Immature natural killer cell (primary cell): Measurements from ENCODE around the gene CCDC194. TPM values are rescaled to one million over a fixed set of nuclear protein-coding genes. Genes with fewer than 3 reads are reported as not detected.
A peak's percentile ranks its signal among the peaks of the same experiment; 100 is the strongest.
"Not testable (repeated sequence)": the region's sequence is repeated elsewhere in the genome, so short reads cannot be mapped to it uniquely, and the experiment has no call there.

Experiments used
- DNase-seq, 3 donors: peaks; one replicate each; pipeline ENCODE4 v3.0.0; 2022; ENCODE audit warnings: mixed read lengths in 1 of 3
- H3K27ac Mint-ChIP-seq, 6 donors: one replicate each; pipeline ENCODE4 v1.8.0; 2020; ENCODE audit warnings: mixed read lengths in 6 of 6, mild to moderate bottlenecking in 5 of 6, inconsistent platforms in 4 of 6, moderate library complexity in 3 of 6
- H3K27me3 Mint-ChIP-seq, 3 donors: one replicate each; pipeline ENCODE4 v1.8.0; 2020 to 2021; ENCODE audit warnings: low read depth in 3 of 3, mild to moderate bottlenecking in 3 of 3, mixed read lengths in 3 of 3, moderate library complexity in 3 of 3, inconsistent platforms in 1 of 3
- H3K36me3 Mint-ChIP-seq, 3 donors: one replicate each; pipeline ENCODE4 v1.8.0; 2020; ENCODE audit warnings: mixed read lengths in 3 of 3, inconsistent platforms in 2 of 3, mild to moderate bottlenecking in 2 of 3
- H3K4me1 Mint-ChIP-seq, 2 donors: one replicate each; pipeline ENCODE4 v1.8.0; 2020; ENCODE audit warnings: inconsistent platforms in 2 of 2, mild to moderate bottlenecking in 2 of 2, mixed read lengths in 2 of 2, moderate library complexity in 1 of 2
- H3K4me3 Mint-ChIP-seq, 5 donors: one replicate each; pipeline ENCODE4 v1.8.0; 2020; ENCODE audit warnings: mild to moderate bottlenecking in 5 of 5, mixed read lengths in 5 of 5, inconsistent platforms in 3 of 5, moderate library complexity in 3 of 5
- H3K9me3 Mint-ChIP-seq, 6 donors: one replicate each; pipeline ENCODE4 v1.8.0; 2020; ENCODE audit warnings: mild to moderate bottlenecking in 6 of 6, mixed read lengths in 6 of 6, inconsistent platforms in 4 of 6, moderate library complexity in 3 of 6
- polyA plus RNA-seq, 3 donors: library from polyadenylated mRNA; unstranded; fragments of 300-500 nt; fragmentation: Illumina TruSeq; gene quantifications; one replicate each; pipeline ENCODE4 v1.2.3, GENCODE V29; 2021

Gene CCDC194
- polyA plus RNA-seq, 3 donors from 2014 or later = 0.40 TPM; not detected in 2

- Mint-ChIP-seq H3K27me3 (peaks cover 0 to 12% (median 6%) of the 10 kb centered on the region in 3 donors), H3K4me1 (no peaks in the 10 kb centered on the region), H3K9me3 (peaks cover 0 to 1% (median 0%) of the 10 kb centered on the region in 6 donors), H3K4me3 (no peak within 1 kb of the TSS), H3K27ac (no peak within 1 kb of the TSS), H3K36me3 (no peaks in the 10 kb centered on the region)
- no peak for DNase-seq
These were observed 16.9 kb downstream of the CCDC194 start, which contains the start of gene PLVAP for GRCh38 chr19:17376935-17377600. PLVAP (minus strand) TSS chr19:17377342; CDS start chr19:17377288, 54 bp downstream.

- Mint-ChIP-seq H3K9me3 (no peaks in the 10 kb centered on the region), H3K4me3 (peak overlapping the region in 1 of 5 donors; percentile 19), H3K4me1 (peaks cover 0 to 5% of the 10 kb centered on the region in 2 donors), H3K27me3 (peaks cover 0 to 7% (median 4%) of the 10 kb centered on the region in 3 donors), H3K36me3 (no peaks in the 10 kb centered on the region), H3K27ac (peak overlapping the region in 2 of 6 donors; percentile 14 to 53)
- DNase-seq = no peak
These were observed 23.9 kb downstream of the CCDC194 start for GRCh38 chr19:17370026-17370587.

GRCh38 chr19:17365361-17365760, 28.6 kb downstream of the CCDC194 start:
- Mint-ChIP-seq H3K27ac (no peak overlapping the region), H3K4me3 (no peak overlapping the region), H3K27me3 (peaks cover 0 to 5% (median 4%) of the 10 kb centered on the region in 3 donors), H3K36me3 (no peaks in the 10 kb centered on the region), H3K4me1 (peaks cover 0 to 5% of the 10 kb centered on the region in 2 donors), H3K9me3 (no peaks in the 10 kb centered on the region)
- DNase-seq = no peak

GRCh38 chr19:17363852-17364605, 30.0 kb downstream of the CCDC194 start:
- not testable (repeated sequence) for H3K9me3 Mint-ChIP-seq, H3K27ac Mint-ChIP-seq, H3K36me3 Mint-ChIP-seq, DNase-seq, H3K27me3 Mint-ChIP-seq, H3K4me1 Mint-ChIP-seq, H3K4me3 Mint-ChIP-seq

GRCh38 chr19:17359905-17360800, 33.8 kb downstream of the CCDC194 start:
- Mint-ChIP-seq H3K36me3 (no peaks in the 10 kb centered on the region), H3K4me3 (no peak overlapping the region), H3K9me3 (no peaks in the 10 kb centered on the region), H3K27me3 (peaks cover 1 to 3% (median 2%) of the 10 kb centered on the region in 3 donors), H3K27ac (no peak overlapping the region), H3K4me1 (no peaks in the 10 kb centered on the region)
- DNase-seq = no peak

GRCh38 chr19:17358395-17358794, 35.6 kb downstream of the CCDC194 start:
- DNase-seq = no peak
- Mint-ChIP-seq H3K9me3 (no peaks in the 10 kb centered on the region), H3K27me3 (peaks cover 0 to 3% (median 1%) of the 10 kb centered on the region in 3 donors), H3K4me3 (no peak overlapping the region), H3K4me1 (no peaks in the 10 kb centered on the region), H3K36me3 (no peaks in the 10 kb centered on the region), H3K27ac (no peak overlapping the region)

GRCh38 chr19:17357724-17358123, 36.3 kb downstream of the CCDC194 start:
- no peak for DNase-seq
- Mint-ChIP-seq H3K27me3 (peaks cover 0 to 5% (median 1%) of the 10 kb centered on the region in 3 donors), H3K4me3 (no peak overlapping the region), H3K4me1 (no peaks in the 10 kb centered on the region), H3K27ac (no peak overlapping the region), H3K36me3 (no peaks in the 10 kb centered on the region), H3K9me3 (no peaks in the 10 kb centered on the region)

- H3K36me3 Mint-ChIP-seq = no peaks in the 10 kb centered on the region
- H3K27me3 Mint-ChIP-seq = peaks cover 0 to 6% (median 1%) of the 10 kb centered on the region in 3 donors
These were observed 36.8 kb downstream of the CCDC194 start for GRCh38 chr19:17357078-17357666.

GRCh38 chr19:17353386-17353785, 40.6 kb downstream of the CCDC194 start:
- Mint-ChIP-seq H3K4me1 (no peaks in the 10 kb centered on the region), H3K4me3 (no peak overlapping the region), H3K36me3 (no peaks in the 10 kb centered on the region), H3K27me3 (peaks cover 4 to 6% (median 4%) of the 10 kb centered on the region in 3 donors), H3K27ac (no peak overlapping the region), H3K9me3 (no peaks in the 10 kb centered on the region)
- DNase-seq = no peak

More at GRCh38 chr19:17357078-17357666, 36.8 kb downstream of the CCDC194 start:
- DNase-seq = no peak
- Mint-ChIP-seq H3K4me3 (no peak overlapping the region), H3K27ac (no peak overlapping the region), H3K9me3 (no peaks in the 10 kb centered on the region), H3K4me1 (no peaks in the 10 kb centered on the region)

GRCh38 chr19:17352608-17353280, 41.3 kb downstream of the CCDC194 start:
- no peak for DNase-seq
- Mint-ChIP-seq H3K4me1 (no peaks in the 10 kb centered on the region), H3K9me3 (no peaks in the 10 kb centered on the region), H3K4me3 (no peak overlapping the region), H3K36me3 (no peaks in the 10 kb centered on the region), H3K27ac (no peak overlapping the region), H3K27me3 (peaks cover 6 to 8% (median 6%) of the 10 kb centered on the region in 3 donors)

GRCh38 chr19:17351815-17352435, 42.1 kb downstream of the CCDC194 start:
- Mint-ChIP-seq H3K27ac (no peak overlapping the region), H3K4me1 (no peaks in the 10 kb centered on the region), H3K27me3 (peaks cover 6 to 13% (median 8%) of the 10 kb centered on the region in 3 donors), H3K36me3 (no peaks in the 10 kb centered on the region), H3K9me3 (no peaks in the 10 kb centered on the region), H3K4me3 (no peak overlapping the region)
- no peak for DNase-seq

- Mint-ChIP-seq H3K27ac (no peak overlapping the region), H3K36me3 (no peaks in the 10 kb centered on the region), H3K4me1 (peaks cover 4 to 7% of the 10 kb centered on the region in 2 donors), H3K9me3 (no peaks in the 10 kb centered on the region), H3K4me3 (no peak overlapping the region), H3K27me3 (peaks cover 6 to 13% (median 10%) of the 10 kb centered on the region in 3 donors)
- DNase-seq = no peak
These were observed 45.3 kb downstream of the CCDC194 start for GRCh38 chr19:17348700-17349099.
